CD4-positive, alpha-beta T cell (primary cell): Measurements from ENCODE around the gene NAA16. TPM values are rescaled to one million over a fixed set of nuclear protein-coding genes. Genes with fewer than 3 reads are reported as not detected.

Experiments
- ATAC-seq: fragments of 200-7000 bp; cut with Tn5 transposase; one replicate; pipeline ENCODE4 v1.10.0; 2022; ENCODE audit warnings: mild to moderate bottlenecking; ENCODE audit not compliant: poor library complexity
- CTCF ChIA-PET: fragments of 350-600 bp; sonication (Branson Sonifier 250); formaldehyde crosslinking; loops from one replicate; lab custom pipeline; 2021; ENCODE audit warnings: antibody characterized with exemption, inconsistent platforms; lab: Charles Lee
- POLR2A ChIA-PET: fragments of 350-600 bp; sonication (Branson Sonifier 250); formaldehyde crosslinking; loops from one replicate; lab custom pipeline; 2021; ENCODE audit warnings: antibody characterized with exemption, inconsistent platforms; lab: Charles Lee
- DNase-seq, 14 experiments: peaks; one replicate each; pipeline ENCODE4 v3.0.0-alpha.2; 2013 to 2020; ENCODE audit warnings: mixed read lengths in 2 of 14
- H3K27ac ChIP-seq, 2 donors: one replicate each; pipeline versions ENCODE4 v1.5.1 to v1.7.0; 2013; ENCODE audit warnings: low read length in 2 of 2, low read depth in 1 of 2, mild to moderate bottlenecking in 1 of 2
- H3K27me3 ChIP-seq, 2 experiments: 1 replicate in 1 of 2; 2 replicates in 1 of 2; pipeline versions ENCODE4 v1.6.1 to v1.7.0; 2013; ENCODE audit warnings: low read length in 2 of 2, control low read depth in 1 of 2, mild to moderate bottlenecking in 1 of 2, moderate library complexity in 1 of 2; ENCODE audit not compliant: insufficient read depth in 2 of 2, control insufficient read depth in 1 of 2
- H3K36me3 ChIP-seq: one replicate; pipeline ENCODE4 v1.6.1; 2013; ENCODE audit warnings: low read length, control low read depth; ENCODE audit not compliant: insufficient read depth
- H3K4me1 ChIP-seq: one replicate; pipeline ENCODE4 v1.6.1; 2013; ENCODE audit warnings: low read length, control low read depth; ENCODE audit not compliant: insufficient read depth
- H3K4me3 ChIP-seq: one replicate; pipeline ENCODE4 v1.5.1; 2013; ENCODE audit warnings: mild to moderate bottlenecking, low read length, moderate library complexity
- H3K9me3 ChIP-seq, 2 experiments: 1 replicate in 1 of 2; 2 replicates in 1 of 2; pipeline versions ENCODE4 v1.6.1 to v1.7.0; 2013; ENCODE audit warnings: low read length in 2 of 2, mild to moderate bottlenecking in 2 of 2, control low read depth in 1 of 2, moderate library complexity in 1 of 2; ENCODE audit not compliant: control insufficient read depth in 1 of 2, insufficient read depth in 1 of 2
- H3K27ac Mint-ChIP-seq: one replicate; pipeline ENCODE4 v1.8.0; 2020; ENCODE audit warnings: mixed read lengths
- H3K27me3 Mint-ChIP-seq: one replicate; pipeline ENCODE4 v1.8.0; 2021; ENCODE audit warnings: mixed read lengths
- H3K36me3 Mint-ChIP-seq: one replicate; pipeline ENCODE4 v1.8.0; 2021; ENCODE audit warnings: low read depth, mixed read lengths
- H3K4me1 Mint-ChIP-seq: one replicate; pipeline ENCODE4 v1.8.0; 2021; ENCODE audit warnings: low read depth, mixed read lengths
- H3K4me3 Mint-ChIP-seq: one replicate; pipeline ENCODE4 v1.8.0; 2020; ENCODE audit warnings: mild to moderate bottlenecking, mixed read lengths
- H3K9me3 Mint-ChIP-seq: one replicate; pipeline ENCODE4 v1.8.0; 2020; ENCODE audit warnings: mixed read lengths
- CTCF ChIP-seq: fragments of 200-600 bp; IDR thresholded peaks from one replicate; pipeline ENCODE4 v1.8.0; 2022; ENCODE audit warnings: antibody characterized with exemption, mild to moderate bottlenecking
- intact Hi-C, 2 experiments: fragments of 100-400 bp; cut with DNase I in 1 of 2; cut with micrococcal nuclease in 1 of 2; formaldehyde crosslinking; loops; one replicate each; pipeline versions ENCODE4 v1.15.1 to v1.9.0; 2023 to 2025; cut with DNase I, micrococcal nuclease
- total RNA-seq, 174 experiments: library from RNA in 2 of 174; stranded (reverse) in 2 of 174; gene quantifications; one replicate each; pipeline ENCODE4 v1.2.3 and lab custom pipeline; 2021 to 2026

NAA16 gene
- total RNA-seq, 2 experiments from 2014 or later: 76.9 to 80.5 TPM

- CTCF ChIA-PET: interaction anchor here (1.4 to 1.6 kb wide), 2 partner anchors 23 to 102 kb away, joined by 7 read pairs; no protein-coding TSS in a partner anchor
- peaks cover 34% of the 10 kb centered on the region for H3K4me1 ChIP-seq
- Mint-ChIP-seq H3K36me3 (peaks cover 59% of the 10 kb centered on the region), H3K4me3 (peak overlapping the region; percentile 56), H3K9me3 (no peaks in the 10 kb centered on the region), H3K4me1 (peaks cover 75% of the 10 kb centered on the region), H3K27me3 (no peaks in the 10 kb centered on the region), H3K27ac (peak overlapping the region; percentile 89)
- POLR2A ChIA-PET: interaction anchor here (1.1 to 4.3 kb wide), 11 partner anchors 11 to 296 kb away, joined by 3 to 27 read pairs (median 5); partner anchors contain the start of gene RGCC
- H3K27ac ChIP-seq: peak overlapping the region; percentile 84 to 85
- peaks cover 24% of the 10 kb centered on the region for H3K36me3 ChIP-seq
- DNase-seq (peak; percentile 18 to 77 (median 36)), ATAC-seq (peak; percentile 75)
- H3K4me3 ChIP-seq: peak overlapping the region; percentile 14
- no peaks in the 10 kb centered on the region for H3K9me3 ChIP-seq
- intact Hi-C loops: loop anchor here in 1 of 2 experiments (5.0 kb wide), 1 partner anchor 101 kb away; the partner anchor contains the start of gene RGCC
- no peak for TF ChIP-seq CTCF
- H3K27me3 ChIP-seq: no peaks in the 10 kb centered on the region
Measured at GRCh38 chr13:41356786-41357185, 45.7 kb downstream of the NAA16 start.

GRCh38 chr13:41361491-41361890 is 50.4 kb downstream of the NAA16 start:
- ATAC-seq (no peak), DNase-seq (no peak)
- CTCF ChIA-PET: no interaction called here
- peaks cover 74% of the 10 kb centered on the region for H3K4me1 Mint-ChIP-seq
- TF ChIP-seq CTCF: no peak
- no peaks in the 10 kb centered on the region for H3K9me3 Mint-ChIP-seq
- H3K4me3 Mint-ChIP-seq: no peak overlapping the region
- peaks cover 13% of the 10 kb centered on the region for H3K4me1 ChIP-seq
- H3K27ac Mint-ChIP-seq: peak overlapping the region; percentile 57
- no peak overlapping the region for H3K27ac ChIP-seq
- no peak overlapping the region for H3K4me3 ChIP-seq
- peaks cover 92% of the 10 kb centered on the region for H3K36me3 Mint-ChIP-seq
- H3K9me3 ChIP-seq: no peaks in the 10 kb centered on the region
- no peaks in the 10 kb centered on the region for H3K27me3 Mint-ChIP-seq
- POLR2A ChIA-PET: interaction anchor here (0.7 kb wide), 1 partner anchor 98 kb away, joined by 3 read pairs; no protein-coding TSS in a partner anchor
- intact Hi-C loops: no loop called here
- no peaks in the 10 kb centered on the region for H3K27me3 ChIP-seq
- peaks cover 56% of the 10 kb centered on the region for H3K36me3 ChIP-seq

GRCh38 chr13:41364043-41364442 is 53.0 kb downstream of the NAA16 start:
- no peaks in the 10 kb centered on the region for H3K4me1 ChIP-seq
- POLR2A ChIA-PET: interaction anchor here (0.7 kb wide), 1 partner anchor 16 kb away, joined by 3 read pairs; no protein-coding TSS in a partner anchor
- peaks cover 98% of the 10 kb centered on the region for H3K36me3 Mint-ChIP-seq
- H3K4me3 ChIP-seq: no peak overlapping the region
- intact Hi-C loops: no loop called here
- TF ChIP-seq CTCF: no peak
- H3K36me3 ChIP-seq: peaks cover 74% of the 10 kb centered on the region
- CTCF ChIA-PET: no interaction called here
- H3K27ac ChIP-seq: no peak overlapping the region
- no peaks in the 10 kb centered on the region for H3K9me3 ChIP-seq
- peaks cover 51% of the 10 kb centered on the region for H3K4me1 Mint-ChIP-seq
- H3K4me3 Mint-ChIP-seq: no peak overlapping the region
- no peaks in the 10 kb centered on the region for H3K27me3 ChIP-seq
- ATAC-seq (no peak), DNase-seq (no peak)
- H3K27ac Mint-ChIP-seq: peak overlapping the region; percentile 18
- H3K9me3 Mint-ChIP-seq: no peaks in the 10 kb centered on the region
- no peaks in the 10 kb centered on the region for H3K27me3 Mint-ChIP-seq
